Osteoblast (primary cell): Measurements from ENCODE around the gene FAM13A. TPM values are rescaled to one million over a fixed set of nuclear protein-coding genes. Genes with fewer than 3 reads are reported as not detected.
A peak's percentile ranks its signal among the peaks of the same experiment; 100 is the strongest.

Experiments
- DNase-seq: peaks from one replicate; pipeline ENCODE4 v3.0.0; 2011; ENCODE audit warnings: low spot score, mixed read lengths; ENCODE audit not compliant: insufficient read length; ENCODE audit errors: missing footprints
- H2AFZ ChIP-seq: 2 replicates; pipeline ENCODE4 v1.6.0; 2011; ENCODE audit warnings: mild to moderate bottlenecking, low read length
- H3K27ac ChIP-seq: 2 replicates; pipeline ENCODE4 v1.5.1; 2011; ENCODE audit warnings: mild to moderate bottlenecking, low read depth, low read length, moderate library complexity
- H3K27me3 ChIP-seq: 2 replicates; pipeline ENCODE4 v1.6.0; 2012; ENCODE audit warnings: mild to moderate bottlenecking, control low read depth, inconsistent platforms, low read length, moderate library complexity; ENCODE audit not compliant: insufficient read depth
- H3K36me3 ChIP-seq: 2 replicates; pipeline ENCODE4 v1.5.1; 2011; ENCODE audit warnings: mild to moderate bottlenecking, low read length, control low read depth, moderate library complexity; ENCODE audit not compliant: insufficient read depth
- H3K4me1 ChIP-seq: 2 replicates; pipeline ENCODE4 v1.5.1; 2011; ENCODE audit warnings: mild to moderate bottlenecking, low read length, control low read depth, moderate library complexity; ENCODE audit not compliant: insufficient read depth
- H3K4me2 ChIP-seq: 2 replicates; pipeline ENCODE4 v1.6.0; 2011; ENCODE audit warnings: mild to moderate bottlenecking, low read length; ENCODE audit not compliant: insufficient read depth
- H3K4me3 ChIP-seq: fragments of 200-600 bp; sonication (generic); 3 replicates; pipeline ENCODE4 v1.5.1; 2012; ENCODE audit warnings: mild to moderate bottlenecking, low read length, inconsistent platforms; ENCODE audit not compliant: insufficient read depth
- H3K79me2 ChIP-seq: 2 replicates; pipeline ENCODE4 v1.6.0; 2012; ENCODE audit warnings: mild to moderate bottlenecking, low read length, control low read depth, inconsistent platforms; ENCODE audit not compliant: insufficient read depth
- H3K9me3 ChIP-seq: 2 replicates; pipeline ENCODE4 v1.5.1; 2011; ENCODE audit warnings: low read depth, low read length, control low read depth
- H4K20me1 ChIP-seq: 2 replicates; pipeline ENCODE4 v1.6.0; 2012; ENCODE audit warnings: mild to moderate bottlenecking, low read length, control low read depth; ENCODE audit not compliant: insufficient read depth
- total RNA-seq: library from RNA; depleted of rRNA; stranded (reverse); fragments of >200 nt; gene quantifications from 2 replicates; pipeline ENCODE4 v1.2.3, GENCODE V29; 2012
- TF ChIP-seq, protein P1 (sequence below): IDR thresholded peaks from 2 replicates; pipeline ENCODE4 v1.5.1; 2011; ENCODE audit warnings: mild to moderate bottlenecking, low read depth, low read length, moderate library complexity; ENCODE audit errors: extremely low read depth

The FAM13A gene
- total RNA-seq, 1 donor, result 18.8 TPM

DNA sequence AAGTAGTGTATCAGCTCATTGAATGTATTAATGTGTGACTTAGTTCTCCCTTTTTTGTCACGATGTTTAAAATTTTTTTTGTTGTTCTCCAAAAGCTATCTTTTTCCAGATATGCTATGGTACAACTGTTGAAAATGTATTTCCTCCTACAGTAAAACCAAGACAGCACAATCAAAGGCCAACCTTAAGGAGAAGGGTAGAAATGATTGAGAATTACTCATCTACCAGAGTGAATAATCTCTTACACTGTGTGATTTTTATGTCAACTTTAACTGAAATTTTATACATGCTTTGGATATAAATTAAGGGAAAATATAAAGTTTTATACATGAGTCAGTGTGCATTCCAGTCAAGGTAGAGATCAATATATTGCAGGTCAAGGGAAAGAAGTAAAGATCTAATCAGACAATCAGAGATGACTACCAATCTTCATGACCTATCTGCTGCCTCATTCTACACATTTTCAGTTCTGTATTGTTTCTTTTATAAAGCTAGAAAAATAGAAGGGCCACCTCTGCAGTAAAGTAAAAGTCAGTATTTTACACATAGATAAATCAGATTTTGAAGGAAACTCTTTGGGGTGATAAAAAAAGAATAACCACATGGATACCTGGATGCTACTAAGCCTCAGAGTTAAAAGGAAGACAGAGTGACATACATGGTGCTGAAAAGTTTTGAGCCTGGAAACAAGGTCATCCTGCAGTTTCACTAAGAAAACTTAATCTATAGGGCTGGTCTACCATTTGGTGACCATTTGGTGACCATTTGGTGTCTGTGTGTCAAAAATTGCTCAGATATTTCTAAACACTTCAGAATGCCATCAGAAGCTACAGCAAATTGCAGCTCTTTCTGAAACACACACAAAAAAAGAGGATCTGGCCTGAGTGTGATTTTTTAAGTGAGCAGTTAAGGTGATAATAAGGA, 1.6 kb downstream of the FAM13A start:
- H3K79me2 ChIP-seq, result peaks cover 51% of the 10 kb centered on the region
- no peaks in the 10 kb centered on the region for H3K9me3 ChIP-seq
- no peaks in the 10 kb centered on the region for H3K27me3 ChIP-seq
- H2AFZ ChIP-seq, result no peak overlapping the region
- no peaks in the 10 kb centered on the region for H3K36me3 ChIP-seq
- peak overlapping the region; percentile 85 for H3K4me2 ChIP-seq
- H3K4me3 ChIP-seq, result peak overlapping the region; percentile 78
- no peak overlapping the region for H3K27ac ChIP-seq
- H4K20me1 ChIP-seq, result peaks cover 3% of the 10 kb centered on the region
- peaks cover 15% of the 10 kb centered on the region for H3K4me1 ChIP-seq
- TF ChIP-seq, protein P1, sequence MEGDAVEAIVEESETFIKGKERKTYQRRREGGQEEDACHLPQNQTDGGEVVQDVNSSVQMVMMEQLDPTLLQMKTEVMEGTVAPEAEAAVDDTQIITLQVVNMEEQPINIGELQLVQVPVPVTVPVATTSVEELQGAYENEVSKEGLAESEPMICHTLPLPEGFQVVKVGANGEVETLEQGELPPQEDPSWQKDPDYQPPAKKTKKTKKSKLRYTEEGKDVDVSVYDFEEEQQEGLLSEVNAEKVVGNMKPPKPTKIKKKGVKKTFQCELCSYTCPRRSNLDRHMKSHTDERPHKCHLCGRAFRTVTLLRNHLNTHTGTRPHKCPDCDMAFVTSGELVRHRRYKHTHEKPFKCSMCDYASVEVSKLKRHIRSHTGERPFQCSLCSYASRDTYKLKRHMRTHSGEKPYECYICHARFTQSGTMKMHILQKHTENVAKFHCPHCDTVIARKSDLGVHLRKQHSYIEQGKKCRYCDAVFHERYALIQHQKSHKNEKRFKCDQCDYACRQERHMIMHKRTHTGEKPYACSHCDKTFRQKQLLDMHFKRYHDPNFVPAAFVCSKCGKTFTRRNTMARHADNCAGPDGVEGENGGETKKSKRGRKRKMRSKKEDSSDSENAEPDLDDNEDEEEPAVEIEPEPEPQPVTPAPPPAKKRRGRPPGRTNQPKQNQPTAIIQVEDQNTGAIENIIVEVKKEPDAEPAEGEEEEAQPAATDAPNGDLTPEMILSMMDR, result no peak
- no peak for DNase-seq

DNA sequence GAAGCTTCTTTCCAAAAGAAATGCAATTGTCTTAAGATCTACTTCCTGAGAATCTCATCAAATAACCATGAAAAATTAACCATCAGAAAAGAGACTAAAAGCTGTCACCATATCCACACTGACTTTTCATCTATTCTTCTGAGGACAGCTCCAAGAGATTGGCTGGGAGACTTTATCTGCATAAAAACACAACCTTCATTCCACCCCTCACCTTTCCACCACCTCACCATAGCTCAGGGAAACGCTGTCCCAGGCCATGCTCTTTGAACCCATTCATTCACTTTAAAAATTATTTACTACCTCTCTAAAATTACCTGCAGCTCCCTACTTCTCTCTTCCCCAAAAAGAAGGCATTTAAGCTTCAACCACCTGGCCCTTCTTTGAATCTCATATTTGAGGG, 2.4 kb downstream of the FAM13A start:
- Histone ChIP-seq H3K4me1 (peaks cover 15% of the 10 kb centered on the region), H3K4me2 (peak overlapping the region; percentile 85), H2AFZ (no peak overlapping the region), H3K9me3 (no peaks in the 10 kb centered on the region), H3K4me3 (no peak overlapping the region), H3K27me3 (no peaks in the 10 kb centered on the region), H3K27ac (no peak overlapping the region), H3K79me2 (peaks cover 56% of the 10 kb centered on the region), H3K36me3 (no peaks in the 10 kb centered on the region), H4K20me1 (peaks cover 3% of the 10 kb centered on the region)
- TF ChIP-seq, protein P1, result no peak
- no peak for DNase-seq

DNA sequence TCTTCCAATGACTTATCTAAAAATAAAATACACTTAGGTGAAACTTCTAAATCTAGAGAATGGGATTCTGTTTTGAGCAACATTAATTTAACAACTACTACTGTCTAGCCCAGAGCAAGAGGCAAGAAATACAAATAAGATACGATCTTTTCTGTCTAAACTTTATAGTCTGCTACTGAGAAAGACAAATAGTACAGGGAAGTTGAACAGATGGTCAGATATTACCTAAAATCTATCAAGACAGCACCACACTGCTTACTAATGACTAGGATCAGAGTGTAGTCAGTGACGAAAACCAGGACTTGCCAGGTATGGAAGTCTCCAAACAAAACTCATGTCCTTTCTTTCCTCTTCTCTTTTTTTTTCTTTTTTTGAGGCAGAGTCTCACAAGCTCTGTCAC, 7.1 kb downstream of the FAM13A start:
- Histone ChIP-seq H3K79me2 (peaks cover 42% of the 10 kb centered on the region), H3K9me3 (no peaks in the 10 kb centered on the region), H3K27me3 (no peaks in the 10 kb centered on the region), H3K4me3 (no peak overlapping the region), H3K27ac (no peak overlapping the region), H2AFZ (no peak overlapping the region), H3K4me1 (peaks cover 4% of the 10 kb centered on the region), H3K4me2 (no peak overlapping the region), H3K36me3 (no peaks in the 10 kb centered on the region), H4K20me1 (peaks cover 3% of the 10 kb centered on the region)
- TF ChIP-seq, protein P1, result no peak
- DNase-seq, result no peak

DNA sequence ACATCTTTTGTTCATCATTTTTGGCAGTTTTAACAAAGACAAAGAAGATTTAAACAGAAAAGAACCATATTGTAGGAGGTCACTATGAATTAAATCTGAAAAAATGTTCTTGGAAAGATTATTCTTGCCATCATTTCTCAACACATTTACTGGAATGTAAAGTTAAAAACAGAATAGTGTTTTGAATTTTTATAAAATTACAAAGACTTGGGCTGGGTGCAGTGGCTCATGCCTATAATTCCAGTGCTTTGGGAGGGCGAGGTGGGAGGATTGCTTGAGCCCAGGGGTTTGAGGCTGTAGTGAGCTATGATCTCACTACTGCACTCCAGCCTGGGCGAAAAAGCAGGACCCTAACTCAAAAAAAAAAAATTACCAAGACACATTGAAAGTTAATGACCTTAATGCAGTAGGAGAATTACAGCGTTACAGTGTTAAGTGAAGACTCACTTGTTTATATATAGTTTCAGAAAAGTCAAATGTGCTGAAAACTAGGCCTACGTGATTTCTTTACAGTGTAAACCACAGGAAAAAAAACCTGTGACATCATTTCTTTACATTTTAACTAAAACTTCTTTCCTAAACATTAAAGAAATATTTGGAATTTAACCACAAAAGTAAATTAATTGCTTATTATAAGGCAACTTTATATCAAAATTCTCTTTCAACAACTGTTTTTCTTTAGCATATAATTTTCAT, 7.9 kb downstream of the FAM13A start:
- H3K27ac ChIP-seq, result no peak overlapping the region
- H2AFZ ChIP-seq, result no peak overlapping the region
- no peaks in the 10 kb centered on the region for H3K36me3 ChIP-seq
- no peaks in the 10 kb centered on the region for H4K20me1 ChIP-seq
- H3K4me1 ChIP-seq, result no peaks in the 10 kb centered on the region
- peaks cover 36% of the 10 kb centered on the region for H3K79me2 ChIP-seq
- no peaks in the 10 kb centered on the region for H3K9me3 ChIP-seq
- DNase-seq, result peak; percentile 36
- TF ChIP-seq, protein P1, result no peak
- no peak overlapping the region for H3K4me2 ChIP-seq
- H3K27me3 ChIP-seq, result no peaks in the 10 kb centered on the region
- no peak overlapping the region for H3K4me3 ChIP-seq
